Adipose tissue (tissue), 3 donors: ENCODE measurements around the gene PNPLA2. TPM values are rescaled to one million over a fixed set of nuclear protein-coding genes. Genes with fewer than 3 reads are reported as not detected.

ENCODE experiments used
- H3K27ac ChIP-seq: one replicate; pipeline ENCODE4 v1.5.1; 2013; ENCODE audit warnings: low read depth, low read length
- WGBS, 3 donors: extraction: QIAGEN DNeasy Blood & Tissue Kit; methylation state at CpG; one replicate each; pipeline ENCODE4 v1.1.7; 2013; 5-methylcytosine and 5-hydroxymethylcytosine counted together
- polyA plus RNA-seq, 3 donors: library from polyadenylated mRNA; stranded (reverse); fragments of 200-250 nt; gene quantifications; one replicate each; pipeline ENCODE4 v1.2.3, GENCODE V29; 2013
- donor health status: healthy with polysubstance abuse.
- donor health status: Bipolar disorder and iron deficiency.
- donor health status: healthy.

The PNPLA2 gene
- polyA plus RNA-seq, 3 donors, result 309 to 2,521 (median 389) TPM

GRCh38 chr11:846496-847098 lies 27.9 kb downstream of the PNPLA2 start:
- WGBS, 3 donors, result 71 to 83% (median 71%) methylated on average over 11 of the region's 11 CpGs

GRCh38 chr11:847876-848275 lies 29.2 kb downstream of the PNPLA2 start:
- WGBS, 3 donors, result 74 to 83% (median 77%) methylated on average over 17 to 18 of the region's 18 CpGs
- no peak overlapping the region for H3K27ac ChIP-seq

More at GRCh38 chr11:846496-847098, 27.9 kb downstream of the PNPLA2 start:
- no peak overlapping the region for H3K27ac ChIP-seq

- 32 to 39% (median 34%) methylated on average over 14 of the region's 14 CpGs for WGBS, 3 donors
- no peak overlapping the region for H3K27ac ChIP-seq
These were observed 29.7 kb downstream of the PNPLA2 start for GRCh38 chr11:848380-848931.

GRCh38 chr11:849104-849824 lies 30.6 kb downstream of the PNPLA2 start:
- no peak overlapping the region for H3K27ac ChIP-seq
- WGBS, 3 donors, result 5 to 19% (median 18%) methylated on average over 30 to 70 of the region's 71 CpGs

- 32 to 44% (median 40%) methylated on average over 70 to 97 of the region's 97 CpGs for WGBS, 3 donors
- no peak overlapping the region for H3K27ac ChIP-seq
These were observed 31.4 kb downstream of the PNPLA2 start for GRCh38 chr11:849951-850774.

GRCh38 chr11:850775-851763 lies 32.4 kb downstream of the PNPLA2 start:
- H3K27ac ChIP-seq, result no peak overlapping the region
- WGBS, 3 donors, result 72 to 82% (median 79%) methylated on average over 27 to 28 of the region's 28 CpGs

- WGBS, 3 donors, result 78 to 80% (median 80%) methylated on average over 11 to 15 of the region's 15 CpGs
- no peak overlapping the region for H3K27ac ChIP-seq
These were observed 34.0 kb downstream of the PNPLA2 start for GRCh38 chr11:852762-853161.

GRCh38 chr11:853682-854448 lies 35.2 kb downstream of the PNPLA2 start:
- H3K27ac ChIP-seq, result no peak overlapping the region
- WGBS, 3 donors, result 89 to 94% (median 92%) methylated on average over 24 to 27 of the region's 27 CpGs

GRCh38 chr11:854601-855329 lies 36.1 kb downstream of the PNPLA2 start:
- H3K27ac ChIP-seq, result no peak overlapping the region
- WGBS, 3 donors, result 80 to 89% (median 89%) methylated on average over 19 to 20 of the region's 20 CpGs

GRCh38 chr11:855330-855674 lies 36.6 kb downstream of the PNPLA2 start:
- WGBS, 3 donors, result 86 to 92% (median 90%) methylated on average over 6 to 7 of the region's 7 CpGs
- H3K27ac ChIP-seq, result no peak overlapping the region

- no peak overlapping the region for H3K27ac ChIP-seq
- WGBS, 3 donors, result 88 to 93% (median 91%) methylated on average over 12 of the region's 12 CpGs
These were observed 37.1 kb downstream of the PNPLA2 start for GRCh38 chr11:855796-856195.

- 64 to 81% (median 73%) methylated on average over 8 of the region's 8 CpGs for WGBS, 3 donors
- H3K27ac ChIP-seq, result no peak overlapping the region
These were observed 37.7 kb downstream of the PNPLA2 start for GRCh38 chr11:856397-856796.

GRCh38 chr11:858053-858761 lies 39.5 kb downstream of the PNPLA2 start:
- WGBS, 3 donors, result 82 to 84% (median 82%) methylated on average over 24 to 27 of the region's 27 CpGs
- H3K27ac ChIP-seq, result no peak overlapping the region

GRCh38 chr11:858762-859339 lies 40.1 kb downstream of the PNPLA2 start:
- WGBS, 3 donors, result 82 to 89% (median 87%) methylated on average over 31 to 37 of the region's 37 CpGs
- no peak overlapping the region for H3K27ac ChIP-seq

GRCh38 chr11:859394-860131 lies 40.8 kb downstream of the PNPLA2 start:
- no peak overlapping the region for H3K27ac ChIP-seq
- WGBS, 3 donors, result 46 to 60% (median 58%) methylated on average over 20 to 31 of the region's 31 CpGs
